Loucy (cell line): Measurements from ENCODE around the gene FOXO4.

Experiments used
- H2AFZ ChIP-seq: fragments of 200-600 bp; sonication (generic); 2 replicates; pipeline ENCODE4 v1.6.0; 2016; ENCODE audit warnings: antibody characterized with exemption, mild to moderate bottlenecking, low read length, moderate library complexity
- H3F3A ChIP-seq: fragments of 200-600 bp; 2 replicates; pipeline ENCODE4 v1.6.0; 2016; ENCODE audit warnings: antibody characterized with exemption, low read depth, mild to moderate bottlenecking
- H3K27me3 ChIP-seq: fragments of 200-600 bp; sonication (generic); 2 replicates; pipeline ENCODE4 v1.6.1; 2014; ENCODE audit warnings: low read length, mild to moderate bottlenecking; ENCODE audit not compliant: insufficient read depth, poor library complexity, severe bottlenecking
- H3K36me3 ChIP-seq: fragments of 200-600 bp; sonication (generic); 2 replicates; pipeline ENCODE4 v1.6.1; 2016; ENCODE audit warnings: low read length; ENCODE audit not compliant: insufficient read depth
- H3K4me1 ChIP-seq: fragments of 200-600 bp; sonication (generic); 2 replicates; pipeline ENCODE4 v1.5.1; 2014; ENCODE audit warnings: low read length, mild to moderate bottlenecking; ENCODE audit not compliant: insufficient read depth, poor library complexity, severe bottlenecking
- H3K4me2 ChIP-seq: fragments of 200-600 bp; sonication (generic); 2 replicates; pipeline ENCODE4 v1.6.0; 2014; ENCODE audit warnings: antibody characterized with exemption, low read length, low read depth, mild to moderate bottlenecking; ENCODE audit not compliant: poor library complexity, severe bottlenecking
- H3K4me3 ChIP-seq: fragments of 200-600 bp; sonication (generic); 2 replicates; pipeline ENCODE4 v1.5.1; 2014; ENCODE audit warnings: low read length, mild to moderate bottlenecking, mixed read lengths; ENCODE audit not compliant: poor library complexity, severe bottlenecking
- H3K79me2 ChIP-seq: fragments of 200-600 bp; sonication (generic); 2 replicates; pipeline ENCODE4 v1.6.1; 2014; ENCODE audit warnings: low read length; ENCODE audit not compliant: insufficient read depth
- H3K9ac ChIP-seq: fragments of 200-600 bp; sonication (generic); 2 replicates; pipeline ENCODE4 v1.6.0; 2014; ENCODE audit warnings: mild to moderate bottlenecking, low read depth, low read length, moderate library complexity; ENCODE audit not compliant: poor library complexity, severe bottlenecking
- H3K9me2 ChIP-seq: fragments of 200-600 bp; sonication (generic); replicated peaks from 2 replicates; pipeline ENCODE4 v1.6.1; 2016; ENCODE audit warnings: low read depth, low read length, mixed read lengths
- H3K9me3 ChIP-seq: fragments of 200-600 bp; sonication (generic); 2 replicates; pipeline ENCODE4 v1.6.1; 2014; ENCODE audit warnings: mild to moderate bottlenecking, antibody characterized with exemption, low read length, low read depth; ENCODE audit not compliant: insufficient read depth
- H4K20me1 ChIP-seq: fragments of 200-600 bp; sonication (generic); 2 replicates; pipeline ENCODE4 v1.6.0; 2014; ENCODE audit warnings: antibody characterized with exemption, low read length, mild to moderate bottlenecking; ENCODE audit not compliant: insufficient read depth, poor library complexity, severe bottlenecking
- EZH2phosphoT487 ChIP-seq: fragments of 200-600 bp; IDR thresholded peaks from 2 replicates; pipeline ENCODE4 v1.6.1; 2018; ENCODE audit warnings: antibody characterized with exemption, mild to moderate bottlenecking, moderate library complexity, borderline replicate concordance
- TF ChIP-seq, protein P1 (sequence below): fragments of 200-600 bp; sonication (generic); conservative IDR thresholded peaks from 2 replicates; pipeline ENCODE4 v1.5.1; 2014; ENCODE audit warnings: mild to moderate bottlenecking, antibody characterized with exemption, low read length

The FOXO4 gene

DNA sequence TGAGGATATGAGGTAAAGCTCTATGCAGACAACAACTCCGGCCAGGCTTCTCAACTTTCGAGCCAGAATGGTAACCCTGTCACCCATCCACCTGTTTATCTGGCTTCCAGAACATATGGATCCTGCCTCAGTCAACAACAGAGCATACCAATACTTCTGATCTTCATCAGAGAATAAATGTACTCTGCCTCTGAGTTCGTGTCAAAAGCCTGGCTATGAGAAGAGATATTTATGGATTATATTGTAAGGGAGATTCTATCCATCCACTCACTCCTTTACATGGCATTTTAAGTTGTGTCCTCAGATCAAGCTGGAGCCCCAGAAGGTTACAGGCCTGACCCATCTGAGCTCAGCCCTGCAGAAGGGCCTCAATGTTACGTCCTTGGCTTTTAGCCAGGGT is 9.8 kb upstream of the FOXO4 start:
- H2AFZ ChIP-seq: no peak overlapping the region

DNA sequence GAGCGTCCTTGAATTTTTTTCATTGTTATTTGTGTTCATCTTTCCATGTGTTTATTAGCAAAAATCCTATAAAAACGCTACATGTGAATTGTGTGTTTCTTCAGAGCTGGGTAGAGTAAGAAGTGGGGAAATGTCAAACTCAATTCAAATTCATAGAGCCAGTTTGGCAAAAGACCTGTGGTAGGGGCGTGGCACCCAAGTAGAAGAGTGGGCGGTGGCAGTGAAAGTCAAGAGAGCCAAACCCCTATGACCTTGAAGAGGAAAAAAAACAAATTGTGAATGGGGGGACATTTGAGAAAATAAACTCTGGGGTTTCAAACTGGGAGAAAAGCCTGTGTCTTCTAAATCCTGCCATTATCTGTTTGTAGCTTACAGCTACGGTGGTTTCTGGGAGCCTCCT is 4.4 kb upstream of the FOXO4 start:
- H3K4me2 ChIP-seq: no peak overlapping the region
- no peak for TF ChIP-seq EZH2phosphoT487
- TF ChIP-seq, protein P1, sequence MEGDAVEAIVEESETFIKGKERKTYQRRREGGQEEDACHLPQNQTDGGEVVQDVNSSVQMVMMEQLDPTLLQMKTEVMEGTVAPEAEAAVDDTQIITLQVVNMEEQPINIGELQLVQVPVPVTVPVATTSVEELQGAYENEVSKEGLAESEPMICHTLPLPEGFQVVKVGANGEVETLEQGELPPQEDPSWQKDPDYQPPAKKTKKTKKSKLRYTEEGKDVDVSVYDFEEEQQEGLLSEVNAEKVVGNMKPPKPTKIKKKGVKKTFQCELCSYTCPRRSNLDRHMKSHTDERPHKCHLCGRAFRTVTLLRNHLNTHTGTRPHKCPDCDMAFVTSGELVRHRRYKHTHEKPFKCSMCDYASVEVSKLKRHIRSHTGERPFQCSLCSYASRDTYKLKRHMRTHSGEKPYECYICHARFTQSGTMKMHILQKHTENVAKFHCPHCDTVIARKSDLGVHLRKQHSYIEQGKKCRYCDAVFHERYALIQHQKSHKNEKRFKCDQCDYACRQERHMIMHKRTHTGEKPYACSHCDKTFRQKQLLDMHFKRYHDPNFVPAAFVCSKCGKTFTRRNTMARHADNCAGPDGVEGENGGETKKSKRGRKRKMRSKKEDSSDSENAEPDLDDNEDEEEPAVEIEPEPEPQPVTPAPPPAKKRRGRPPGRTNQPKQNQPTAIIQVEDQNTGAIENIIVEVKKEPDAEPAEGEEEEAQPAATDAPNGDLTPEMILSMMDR: no peak

More for the DNA sequence above, 9.8 kb upstream of the FOXO4 start:
- Histone ChIP-seq H3K4me2 (no peak overlapping the region), H3K27me3 (no peaks in the 10 kb centered on the region), H3K9me2 (no peaks in the 10 kb centered on the region), H3F3A (no peaks in the 10 kb centered on the region), H3K4me3 (no peak overlapping the region), H3K9ac (no peak overlapping the region), H3K4me1 (peaks cover 3% of the 10 kb centered on the region), H3K9me3 (no peaks in the 10 kb centered on the region), H3K36me3 (no peaks in the 10 kb centered on the region), H3K79me2 (no peaks in the 10 kb centered on the region), H4K20me1 (no peaks in the 10 kb centered on the region)
- TF ChIP-seq EZH2phosphoT487: no peak
- TF ChIP-seq, protein P1: no peak

DNA sequence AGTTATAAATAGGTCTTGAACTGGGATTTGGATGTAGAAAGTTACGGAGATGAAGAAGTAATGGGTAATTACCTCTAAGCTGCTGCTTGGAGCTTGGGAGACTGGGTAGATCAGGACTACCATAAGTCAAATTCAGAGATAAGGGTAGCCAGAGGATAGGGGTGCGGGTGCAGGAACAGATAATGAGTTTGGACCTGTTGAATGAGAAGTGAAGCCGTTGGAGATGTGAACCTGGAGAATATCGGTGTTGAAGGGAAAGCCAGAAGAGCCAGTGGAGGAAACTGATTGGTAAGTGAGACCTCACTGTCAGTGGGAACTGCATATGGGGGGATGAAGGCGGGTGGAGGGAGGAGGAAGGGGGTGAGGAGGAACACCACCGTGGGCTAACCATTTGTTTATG is 618 bp upstream of the FOXO4 start:
- H3K9me3 ChIP-seq: no peaks in the 10 kb centered on the region
- peak overlapping the region; percentile 91 for H2AFZ ChIP-seq
- H3K9me2 ChIP-seq: no peaks in the 10 kb centered on the region
- H3K79me2 ChIP-seq: 0 out of 2 replicates have a peak, but pooled peaks cover 12% of the 10 kb centered on the region
- H3K9ac ChIP-seq: peak overlapping the region; percentile 76
- TF ChIP-seq, protein P1: no peak
- TF ChIP-seq EZH2phosphoT487: no peak
- no peaks in the 10 kb centered on the region for H3F3A ChIP-seq
- H3K4me3 ChIP-seq: peak overlapping the region; percentile 84
- H4K20me1 ChIP-seq: no peaks in the 10 kb centered on the region
- H3K36me3 ChIP-seq: no peaks in the 10 kb centered on the region
- H3K27me3 ChIP-seq: no peaks in the 10 kb centered on the region
- H3K4me1 ChIP-seq: peaks cover 28% of the 10 kb centered on the region
- peak overlapping the region; percentile 87 for H3K4me2 ChIP-seq

More for the DNA sequence above, 4.4 kb upstream of the FOXO4 start:
- Histone ChIP-seq H3K9ac (no peak overlapping the region), H3K27me3 (no peaks in the 10 kb centered on the region), H3K36me3 (no peaks in the 10 kb centered on the region), H3K9me2 (no peaks in the 10 kb centered on the region), H3F3A (no peaks in the 10 kb centered on the region), H3K9me3 (no peaks in the 10 kb centered on the region), H4K20me1 (no peaks in the 10 kb centered on the region), H3K4me1 (peaks cover 5% of the 10 kb centered on the region), H3K79me2 (0 out of 2 replicates have a peak, but pooled peaks cover 2% of the 10 kb centered on the region), H3K4me3 (no peak overlapping the region), H2AFZ (no peak overlapping the region)
